Transverse colon (tissue), 4 donors: ENCODE results near the gene KCTD1. TPM values are rescaled to one million over a fixed set of nuclear protein-coding genes. Genes with fewer than 3 reads are reported as not detected.

ENCODE experiments used
- DNase-seq: peaks from one replicate; pipeline ENCODE4 v3.0.0-alpha.2; 2019
- H3K27ac ChIP-seq, 4 donors: fragments of 200-600 bp; sonication (generic); 2 replicates each; pipeline ENCODE4 v1.5.1; 2016 to 2018; ENCODE audit warnings: inconsistent platforms in 4 of 4
- H3K27me3 ChIP-seq: fragments of 200-600 bp; sonication (generic); 2 replicates; pipeline ENCODE4 v1.5.1; 2017; ENCODE audit warnings: inconsistent platforms
- H3K36me3 ChIP-seq, 4 donors: fragments of 200-600 bp; sonication (generic); 2 replicates each; pipeline ENCODE4 v1.5.1; 2017 to 2019; ENCODE audit warnings: inconsistent platforms in 4 of 4
- H3K4me1 ChIP-seq, 4 donors: fragments of 200-600 bp; sonication (generic); 2 replicates each; pipeline ENCODE4 v1.5.1; 2017 to 2020; ENCODE audit warnings: inconsistent platforms in 4 of 4
- H3K4me3 ChIP-seq, 4 donors: fragments of 200-600 bp; sonication (generic); 1 replicate in 1 of 4; 2 replicates in 3 of 4; pipeline versions ENCODE4 v1.5.1 to v1.6.1; 2017 to 2019; ENCODE audit warnings: inconsistent platforms in 4 of 4
- H3K9me3 ChIP-seq, 2 donors: fragments of 200-600 bp; sonication (generic); 2 replicates each; pipeline ENCODE4 v1.5.1; 2017 to 2019; ENCODE audit warnings: inconsistent platforms in 2 of 2
- CTCF ChIP-seq, 5 experiments: fragments of 200-600 bp in 3 of 5; fragments of 450-650 bp in 2 of 5; sonication (generic) in 3 of 5; IDR thresholded peaks; 1 replicate in 2 of 5; 2 replicates in 3 of 5; pipeline ENCODE4 v1.5.1; 2016 to 2017; ENCODE audit warnings: antibody characterized with exemption in 5 of 5, inconsistent platforms in 3 of 5, mild to moderate bottlenecking in 2 of 5, moderate library complexity in 1 of 5
- EP300 ChIP-seq: sonication (generic); formaldehyde crosslinking; IDR thresholded peaks from one replicate; pipeline ENCODE4 v1.6.1; 2017; ENCODE audit warnings: antibody characterized with exemption, low read depth
- POLR2A ChIP-seq: fragments of 450-650 bp; IDR thresholded peaks from one replicate; pipeline ENCODE4 v1.6.1; 2016; ENCODE audit warnings: antibody characterized with exemption, mild to moderate bottlenecking, moderate library complexity
- POLR2AphosphoS5 ChIP-seq, 3 donors: sonication (generic); formaldehyde crosslinking; IDR thresholded peaks; one replicate each; pipeline ENCODE4 v1.6.1; 2016; ENCODE audit warnings: antibody characterized with exemption in 3 of 3
- WGBS, 2 donors: methylation state at CpG; one replicate each; pipeline ENCODE4 v1.1.5; 2018; ENCODE audit warnings: low coverage in 1 of 2; 5-methylcytosine and 5-hydroxymethylcytosine counted together
- in situ Hi-C, 4 donors: fragments of 200-750 bp; cut with MboI; loops; one replicate each; pipeline versions ENCODE4 v1.15.0 to v1.15.1; 2017; ENCODE audit warnings: low sequenced_read_pairs in 3 of 4, low pct_ligation_motif_present in 1 of 4, low pct_unique_long_range_greater_than_20kb in 1 of 4
- intact Hi-C: fragments of 100-400 bp; cut with DNase I; formaldehyde crosslinking; loops from one replicate; pipeline ENCODE4 v1.15.1; 2023; ENCODE audit warnings: low total_unique reads
- total RNA-seq, 4 donors: library from RNA; depleted of rRNA; stranded (reverse); fragments of >200 nt; gene quantifications; one replicate each; pipeline ENCODE4 v1.1.0, GENCODE V29; 2016

KCTD1 gene
- total RNA-seq, 4 donors from 2014 or later = 9.0 to 42.3 (median 13.5) TPM

GRCh38 chr18:26497866-26498265 lies 50.5 kb downstream of the KCTD1 start:
- H3K27me3 ChIP-seq = no peaks in the 10 kb centered on the region
- no peaks in the 10 kb centered on the region for H3K4me1 ChIP-seq
- 95 to 100% methylated on average over 3 to 4 of the region's 4 CpGs for WGBS, 2 donors
- intact Hi-C loops (no loop called here), in situ Hi-C loops (no loop called here)
- no peaks in the 10 kb centered on the region for H3K36me3 ChIP-seq
- DNase-seq = no peak
- no peaks in the 10 kb centered on the region for H3K9me3 ChIP-seq
- no peak overlapping the region for H3K27ac ChIP-seq
- no peak overlapping the region for H3K4me3 ChIP-seq
- TF ChIP-seq EP300 (no peak), POLR2A (no peak), POLR2AphosphoS5 (IDR thresholded peaks at IDR 0.05) (no peak), CTCF (IDR thresholded peaks at IDR 0.05) (no peak)

DNA sequence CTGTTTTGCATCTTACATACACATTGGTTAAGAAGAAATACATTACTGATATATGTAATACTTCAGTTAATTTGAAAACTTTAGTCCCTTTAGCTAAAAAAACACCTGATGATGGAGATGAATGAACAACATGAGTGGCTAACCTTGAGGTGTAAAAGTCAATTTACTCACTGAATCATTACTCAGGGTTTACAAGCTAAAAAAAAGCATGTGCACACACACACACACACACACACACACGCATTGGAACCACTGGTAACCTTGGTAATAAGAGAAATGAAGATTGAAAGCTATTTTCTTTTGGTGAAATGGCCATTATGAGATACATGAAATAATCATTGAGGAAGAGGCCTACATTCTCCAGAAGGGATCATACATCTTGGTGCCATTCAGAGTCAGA lies 51.8 kb downstream of the KCTD1 start:
- 81 to 100% methylated on average over 1 of the region's 1 CpG for WGBS, 2 donors
- Histone ChIP-seq H3K4me1 (no peaks in the 10 kb centered on the region), H3K9me3 (no peaks in the 10 kb centered on the region), H3K27me3 (no peaks in the 10 kb centered on the region), H3K4me3 (no peak overlapping the region), H3K36me3 (no peaks in the 10 kb centered on the region), H3K27ac (no peak overlapping the region)
- no peak for DNase-seq
- in situ Hi-C loops = no loop called here
- no peak for TF ChIP-seq POLR2A
- no peak for TF ChIP-seq EP300
- TF ChIP-seq POLR2AphosphoS5 (IDR thresholded peaks at IDR 0.05) = no peak
- no peak for TF ChIP-seq CTCF (IDR thresholded peaks at IDR 0.05)
- intact Hi-C loops = no loop called here

DNA sequence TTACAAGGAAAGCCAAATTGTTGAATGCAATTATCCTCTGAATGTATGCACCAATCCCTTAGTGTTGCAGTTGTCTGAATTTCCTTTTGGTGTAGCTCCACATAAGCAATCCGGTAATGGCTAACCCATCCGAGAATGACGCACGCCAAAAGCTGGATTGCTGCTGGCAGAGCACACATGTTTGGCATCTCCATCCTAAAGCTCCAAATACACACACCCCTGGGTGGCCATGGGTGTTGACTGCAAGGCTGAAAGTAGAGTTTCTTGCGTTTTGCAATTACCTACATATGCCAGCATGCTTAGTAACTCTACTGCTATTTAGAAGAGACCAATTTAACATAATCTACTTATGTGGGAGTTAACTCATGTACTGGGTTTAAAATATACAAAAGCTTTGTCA lies 53.1 kb downstream of the KCTD1 start:
- TF ChIP-seq POLR2AphosphoS5 (IDR thresholded peaks at IDR 0.05) = no peak
- TF ChIP-seq POLR2A = no peak
- TF ChIP-seq CTCF (IDR thresholded peaks at IDR 0.05) = no peak
- no peak for TF ChIP-seq EP300
- H3K4me1 ChIP-seq = no peaks in the 10 kb centered on the region
- no peaks in the 10 kb centered on the region for H3K9me3 ChIP-seq
- in situ Hi-C loops (no loop called here), intact Hi-C loops (no loop called here)
- H3K4me3 ChIP-seq = no peak overlapping the region
- H3K27ac ChIP-seq = no peak overlapping the region
- no peak for DNase-seq
- no peaks in the 10 kb centered on the region for H3K36me3 ChIP-seq
- 86 to 92% methylated on average over 1 to 5 of the region's 5 CpGs for WGBS, 2 donors
- H3K27me3 ChIP-seq = no peaks in the 10 kb centered on the region

GRCh38 chr18:26493021-26493420 lies 55.3 kb downstream of the KCTD1 start:
- DNase-seq = no peak
- Histone ChIP-seq H3K36me3 (no peaks in the 10 kb centered on the region), H3K4me1 (no peaks in the 10 kb centered on the region), H3K4me3 (no peak overlapping the region), H3K27me3 (no peaks in the 10 kb centered on the region), H3K9me3 (no peaks in the 10 kb centered on the region), H3K27ac (no peak overlapping the region)
- no peak for TF ChIP-seq CTCF (IDR thresholded peaks at IDR 0.05)
- TF ChIP-seq POLR2A = no peak
- no peak for TF ChIP-seq EP300
- TF ChIP-seq POLR2AphosphoS5 (IDR thresholded peaks at IDR 0.05) = no peak
- 83 to 84% methylated on average over 3 of the region's 3 CpGs for WGBS, 2 donors
- in situ Hi-C loops = no loop called here
- intact Hi-C loops = no loop called here
